OCI-LY7 (cell line): Measurements from ENCODE around the gene CPNE5. TPM values are rescaled to one million over a fixed set of nuclear protein-coding genes. Genes with fewer than 3 reads are reported as not detected.

Experiments used
- BruUV-seq: library from RNA; stranded (reverse); fragments of 400-500 nt; replicated peaks from 2 replicates; lab custom pipeline; 2021; lab: Mats Ljungman, UMichigan
- CTCF ChIA-PET: fragments of 300-600 bp; sonication (Branson Sonifier 250); formaldehyde crosslinking; loops from one replicate; lab custom pipeline; 2022; ENCODE audit warnings: antibody characterized with exemption; ENCODE audit not compliant: unreplicated experiment; lab: Charles Lee
- POLR2A ChIA-PET: fragments of 300-600 bp; sonication (Branson Sonifier 250); formaldehyde crosslinking; loops from one replicate; lab custom pipeline; 2022; ENCODE audit warnings: antibody characterized with exemption; lab: Charles Lee
- DNase-seq: peaks from one replicate; pipeline ENCODE4 v3.0.0-alpha.2; 2015; ENCODE audit warnings: low spot score
- H2AFZ ChIP-seq: fragments of 200-600 bp; sonication (generic), shearing (Covaris generic); 2 replicates; pipeline ENCODE4 v1.6.1; 2014; ENCODE audit warnings: mild to moderate bottlenecking, antibody characterized with exemption, low read length, moderate library complexity
- H3K27ac ChIP-seq: fragments of 200-600 bp; sonication (generic); 2 replicates; pipeline ENCODE4 v1.5.1; 2014; ENCODE audit warnings: mixed run types, low read depth, mild to moderate bottlenecking, moderate library complexity, low read length, inconsistent platforms; ENCODE audit not compliant: poor library complexity, severe bottlenecking
- H3K36me3 ChIP-seq: fragments of 200-600 bp; sonication (generic); 2 replicates; pipeline ENCODE4 v1.6.1; 2014; ENCODE audit warnings: mild to moderate bottlenecking, antibody characterized with exemption, low read length, moderate library complexity, mixed read lengths; ENCODE audit not compliant: insufficient read depth
- H3K4me1 ChIP-seq: fragments of 200-600 bp; sonication (generic); 2 replicates; pipeline ENCODE4 v1.5.1; 2014; ENCODE audit warnings: mild to moderate bottlenecking, low read length; ENCODE audit not compliant: insufficient read depth, poor library complexity, severe bottlenecking
- H3K4me2 ChIP-seq: fragments of 200-600 bp; sonication (generic); 2 replicates; pipeline ENCODE4 v1.6.1; 2014; ENCODE audit warnings: mild to moderate bottlenecking, low read length
- H3K4me3 ChIP-seq: fragments of 200-600 bp; sonication (generic); 2 replicates; pipeline ENCODE4 v1.5.1; 2014; ENCODE audit warnings: mild to moderate bottlenecking, low read depth, low read length; ENCODE audit not compliant: poor library complexity, severe bottlenecking
- H3K79me2 ChIP-seq: fragments of 200-600 bp; sonication (generic); 2 replicates; pipeline ENCODE4 v1.6.1; 2016; ENCODE audit warnings: low read depth, mild to moderate bottlenecking, low read length, moderate library complexity, mixed read lengths; ENCODE audit not compliant: insufficient read depth
- H3K9me2 ChIP-seq: fragments of 200-600 bp; sonication (generic); 2 replicates; pipeline ENCODE4 v1.6.1; 2016; ENCODE audit warnings: mild to moderate bottlenecking, low read length, mixed read lengths; ENCODE audit not compliant: insufficient read depth
- H3K9me3 ChIP-seq: fragments of 200-600 bp; sonication (generic); 2 replicates; pipeline ENCODE4 v1.6.1; 2014; ENCODE audit warnings: mild to moderate bottlenecking, mixed run types, low read length, mixed read lengths
- H4K20me1 ChIP-seq: fragments of 200-600 bp; sonication (generic); 2 replicates; pipeline ENCODE4 v1.6.1; 2014; ENCODE audit warnings: mild to moderate bottlenecking, antibody characterized with exemption, low read length, moderate library complexity, mixed read lengths; ENCODE audit not compliant: insufficient read depth
- CTCF ChIP-seq: fragments of 200-600 bp; sonication (generic); conservative IDR thresholded peaks from 2 replicates; pipeline ENCODE4 v1.5.1; 2014; ENCODE audit warnings: mild to moderate bottlenecking, antibody characterized with exemption, low read length, moderate library complexity, mixed read lengths
- EZH2phosphoT487 ChIP-seq: fragments of 200-600 bp; sonication (generic); IDR thresholded peaks from 2 replicates; pipeline ENCODE4 v1.6.1; 2018; ENCODE audit warnings: low read depth, borderline replicate concordance, mild to moderate bottlenecking, mixed run types, antibody characterized with exemption, low read length, moderate library complexity, mixed read lengths
- intact Hi-C: fragments of 100-400 bp; cut with micrococcal nuclease; formaldehyde crosslinking; loops from one replicate; pipeline ENCODE4 v1.10.0; 2022; ENCODE audit not compliant: unreplicated experiment
- total RNA-seq, 2 experiments: library from RNA; depleted of rRNA in 1 of 2; stranded (reverse); fragments of >200 nt in 1 of 2; shearing (Covaris generic) in 1 of 2; gene quantifications; 2 replicates each; pipeline ENCODE4 v1.2.3, GENCODE V29; 2014 to 2022

Gene CPNE5
- total RNA-seq, 2 experiments from 2014 or later = 37.7 to 89.8 TPM

- CTCF ChIA-PET = no interaction called here
- no peak for TF ChIP-seq CTCF
- TF ChIP-seq EZH2phosphoT487 = no peak
- Histone ChIP-seq H3K4me1 (peaks cover 10% of the 10 kb centered on the region), H3K4me2 (no peak overlapping the region), H3K79me2 (no peaks in the 10 kb centered on the region), H3K27ac (no peak overlapping the region), H2AFZ (no peak overlapping the region), H3K4me3 (no peak overlapping the region), H4K20me1 (no peaks in the 10 kb centered on the region), H3K9me2 (no peaks in the 10 kb centered on the region), H3K36me3 (no peaks in the 10 kb centered on the region), H3K9me3 (no peaks in the 10 kb centered on the region)
- POLR2A ChIA-PET = interaction anchor here (0.7 kb wide), 1 partner anchor 409 kb away, joined by 3 read pairs; no protein-coding TSS in a partner anchor
- intact Hi-C loops = no loop called here
- BruUV-seq = no TSS peak
- DNase-seq = no peak
These were observed 53.1 kb downstream of the CPNE5 start for GRCh38 chr6:36786055-36786675.

GRCh38 chr6:36784376-36784636, 54.9 kb downstream of the CPNE5 start:
- H2AFZ ChIP-seq = no peak overlapping the region
- ChIA-PET CTCF (interaction anchor here (1.1 kb wide), 1 partner anchor 19 kb away, joined by 3 read pairs; no protein-coding TSS in a partner anchor), POLR2A (interaction anchor here (0.5 to 0.7 kb wide), 4 partner anchors 10 to 167 kb away, joined by 3 to 5 read pairs (median 4); no protein-coding TSS in a partner anchor)
- BruUV-seq = no TSS peak
- H3K4me3 ChIP-seq = no peak overlapping the region
- no peaks in the 10 kb centered on the region for H3K9me3 ChIP-seq
- H3K9me2 ChIP-seq = no peaks in the 10 kb centered on the region
- TF ChIP-seq CTCF (no peak), EZH2phosphoT487 (no peak)
- H3K4me1 ChIP-seq = peaks cover 21% of the 10 kb centered on the region
- no peaks in the 10 kb centered on the region for H3K36me3 ChIP-seq
- no peak for DNase-seq
- intact Hi-C loops = loop anchor here (5.0 kb wide), 3 partner anchors 68 to 233 kb away; no protein-coding TSS in a partner anchor
- H3K79me2 ChIP-seq = no peaks in the 10 kb centered on the region
- H4K20me1 ChIP-seq = no peaks in the 10 kb centered on the region
- H3K27ac ChIP-seq = no peak overlapping the region
- no peak overlapping the region for H3K4me2 ChIP-seq
